GM12878 (cell line): ENCODE measurements around the gene RSPH9.

Experiments used
- ESRRA ChIP-seq: IDR thresholded peaks from 2 replicates; pipeline ENCODE4 v1.6.1; 2012; ENCODE audit warnings: mild to moderate bottlenecking, low read length, improper control_type of control experiment
- NR2F1 ChIP-seq: fragments of 450-650 bp; conservative IDR thresholded peaks from 2 replicates; pipeline ENCODE4 v1.6.1; 2017; ENCODE audit warnings: mild to moderate bottlenecking
- POLR2A ChIP-seq: IDR thresholded peaks from 2 replicates; pipeline ENCODE4 v1.6.1; 2011; ENCODE audit warnings: low read depth, mild to moderate bottlenecking, low read length
- POLR2AphosphoS5 ChIP-seq: IDR thresholded peaks from 2 replicates; pipeline ENCODE4 v1.6.1; 2011; ENCODE audit warnings: mild to moderate bottlenecking, low read length, inconsistent platforms
- SIX5 ChIP-seq: IDR thresholded peaks from 2 replicates; pipeline ENCODE4 v1.6.1; 2011; ENCODE audit warnings: mild to moderate bottlenecking, low read depth, low read length, moderate library complexity; ENCODE audit not compliant: severe bottlenecking
- TARDBP ChIP-seq: IDR thresholded peaks from 2 replicates; pipeline ENCODE4 v1.6.1; 2016; ENCODE audit warnings: borderline replicate concordance
- ZNF274 ChIP-seq: IDR thresholded peaks from one replicate; pipeline ENCODE4 v1.8.0; 2011; ENCODE audit not compliant: insufficient read length, insufficient read depth
- TF ChIP-seq, protein P1 (sequence below): fragments of 450-650 bp; IDR thresholded peaks from 2 replicates; pipeline ENCODE4 v1.6.1; 2017; ENCODE audit warnings: antibody characterized with exemption, mild to moderate bottlenecking, moderate library complexity
- TF ChIP-seq, protein P2 (sequence below), 3 experiments: IDR thresholded peaks in 2 of 3; conservative IDR thresholded peaks in 1 of 3; 2 replicates each; pipeline ENCODE4 v1.5.1; 2011; ENCODE audit warnings: low read depth in 3 of 3, low read length in 3 of 3, mild to moderate bottlenecking in 3 of 3, control low read depth in 2 of 3, moderate library complexity in 2 of 3, inconsistent platforms in 1 of 3, mixed read lengths in 1 of 3; ENCODE audit not compliant: control insufficient read depth in 2 of 3, insufficient read depth in 1 of 3; ENCODE audit errors: extremely low read depth in 1 of 3

DNA sequence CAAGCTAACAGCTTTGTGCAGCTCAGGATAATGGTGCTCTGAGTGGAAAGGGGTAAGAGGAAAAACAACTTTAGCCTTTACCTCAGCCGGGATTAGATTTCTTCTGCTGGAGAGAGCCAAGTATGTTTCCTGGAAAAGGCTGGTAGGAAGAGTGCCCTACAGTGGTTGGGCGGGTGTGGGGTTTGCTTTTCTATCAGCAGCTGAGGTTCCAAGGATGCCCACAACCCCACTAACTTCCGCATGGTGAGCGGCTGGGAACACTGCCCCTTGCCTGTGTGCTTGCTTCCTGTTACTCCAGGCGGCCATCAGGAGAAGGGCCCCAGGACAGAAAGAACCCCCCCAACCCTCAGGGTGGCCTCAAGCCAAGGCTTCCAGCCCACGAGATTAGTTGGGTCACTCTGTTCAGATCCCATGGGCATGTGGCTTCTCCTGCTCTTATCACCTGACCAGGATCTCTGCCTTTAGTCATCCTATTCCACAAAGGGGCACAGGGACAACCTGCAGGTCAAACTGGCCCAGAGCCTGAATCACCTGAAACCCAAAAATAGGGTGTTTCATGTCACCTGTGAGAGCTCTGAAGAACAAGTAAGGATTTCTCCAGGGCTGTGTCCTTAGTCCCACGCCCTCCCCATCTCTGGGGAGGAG is 32.2 kb downstream of the RSPH9 start:
- TF ChIP-seq, protein P1, sequence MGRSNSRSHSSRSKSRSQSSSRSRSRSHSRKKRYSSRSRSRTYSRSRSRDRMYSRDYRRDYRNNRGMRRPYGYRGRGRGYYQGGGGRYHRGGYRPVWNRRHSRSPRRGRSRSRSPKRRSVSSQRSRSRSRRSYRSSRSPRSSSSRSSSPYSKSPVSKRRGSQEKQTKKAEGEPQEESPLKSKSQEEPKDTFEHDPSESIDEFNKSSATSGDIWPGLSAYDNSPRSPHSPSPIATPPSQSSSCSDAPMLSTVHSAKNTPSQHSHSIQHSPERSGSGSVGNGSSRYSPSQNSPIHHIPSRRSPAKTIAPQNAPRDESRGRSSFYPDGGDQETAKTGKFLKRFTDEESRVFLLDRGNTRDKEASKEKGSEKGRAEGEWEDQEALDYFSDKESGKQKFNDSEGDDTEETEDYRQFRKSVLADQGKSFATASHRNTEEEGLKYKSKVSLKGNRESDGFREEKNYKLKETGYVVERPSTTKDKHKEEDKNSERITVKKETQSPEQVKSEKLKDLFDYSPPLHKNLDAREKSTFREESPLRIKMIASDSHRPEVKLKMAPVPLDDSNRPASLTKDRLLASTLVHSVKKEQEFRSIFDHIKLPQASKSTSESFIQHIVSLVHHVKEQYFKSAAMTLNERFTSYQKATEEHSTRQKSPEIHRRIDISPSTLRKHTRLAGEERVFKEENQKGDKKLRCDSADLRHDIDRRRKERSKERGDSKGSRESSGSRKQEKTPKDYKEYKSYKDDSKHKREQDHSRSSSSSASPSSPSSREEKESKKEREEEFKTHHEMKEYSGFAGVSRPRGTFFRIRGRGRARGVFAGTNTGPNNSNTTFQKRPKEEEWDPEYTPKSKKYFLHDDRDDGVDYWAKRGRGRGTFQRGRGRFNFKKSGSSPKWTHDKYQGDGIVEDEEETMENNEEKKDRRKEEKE, result no peak
- TF ChIP-seq SIX5 (no peak), ESRRA (no peak), TARDBP (no peak), NR2F1 (no peak), ZNF274 (no peak), POLR2A (no peak), POLR2AphosphoS5 (no peak)
- TF ChIP-seq, protein P2, sequence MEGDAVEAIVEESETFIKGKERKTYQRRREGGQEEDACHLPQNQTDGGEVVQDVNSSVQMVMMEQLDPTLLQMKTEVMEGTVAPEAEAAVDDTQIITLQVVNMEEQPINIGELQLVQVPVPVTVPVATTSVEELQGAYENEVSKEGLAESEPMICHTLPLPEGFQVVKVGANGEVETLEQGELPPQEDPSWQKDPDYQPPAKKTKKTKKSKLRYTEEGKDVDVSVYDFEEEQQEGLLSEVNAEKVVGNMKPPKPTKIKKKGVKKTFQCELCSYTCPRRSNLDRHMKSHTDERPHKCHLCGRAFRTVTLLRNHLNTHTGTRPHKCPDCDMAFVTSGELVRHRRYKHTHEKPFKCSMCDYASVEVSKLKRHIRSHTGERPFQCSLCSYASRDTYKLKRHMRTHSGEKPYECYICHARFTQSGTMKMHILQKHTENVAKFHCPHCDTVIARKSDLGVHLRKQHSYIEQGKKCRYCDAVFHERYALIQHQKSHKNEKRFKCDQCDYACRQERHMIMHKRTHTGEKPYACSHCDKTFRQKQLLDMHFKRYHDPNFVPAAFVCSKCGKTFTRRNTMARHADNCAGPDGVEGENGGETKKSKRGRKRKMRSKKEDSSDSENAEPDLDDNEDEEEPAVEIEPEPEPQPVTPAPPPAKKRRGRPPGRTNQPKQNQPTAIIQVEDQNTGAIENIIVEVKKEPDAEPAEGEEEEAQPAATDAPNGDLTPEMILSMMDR (IDR thresholded peaks at IDR 0.05 in 2 of 3, conservative IDR thresholded peaks at IDR 0.05 in 1 of 3; ENCODE audit: control insufficient read depth in 2 of 3, extremely low read depth in 1 of 3, insufficient read depth in 1 of 3, low read depth in 3 of 3, low read length in 3 of 3), result no peak
